Colon (tissue), 2 donors: ENCODE results near the gene SH3BGRL2.
"Not testable (repeated sequence)": the region's sequence is repeated elsewhere in the genome, so short reads cannot be mapped to it uniquely, and the experiment has no call there.

ENCODE experiments used
- FAIRE-seq: peaks from 2 replicates; lab custom pipeline; 2012; peaks lifted over from hg19 to GRCh38; lab: Jason Lieb, UNC
- donor health status: control.
- donor health status: control.

SH3BGRL2 gene

DNA sequence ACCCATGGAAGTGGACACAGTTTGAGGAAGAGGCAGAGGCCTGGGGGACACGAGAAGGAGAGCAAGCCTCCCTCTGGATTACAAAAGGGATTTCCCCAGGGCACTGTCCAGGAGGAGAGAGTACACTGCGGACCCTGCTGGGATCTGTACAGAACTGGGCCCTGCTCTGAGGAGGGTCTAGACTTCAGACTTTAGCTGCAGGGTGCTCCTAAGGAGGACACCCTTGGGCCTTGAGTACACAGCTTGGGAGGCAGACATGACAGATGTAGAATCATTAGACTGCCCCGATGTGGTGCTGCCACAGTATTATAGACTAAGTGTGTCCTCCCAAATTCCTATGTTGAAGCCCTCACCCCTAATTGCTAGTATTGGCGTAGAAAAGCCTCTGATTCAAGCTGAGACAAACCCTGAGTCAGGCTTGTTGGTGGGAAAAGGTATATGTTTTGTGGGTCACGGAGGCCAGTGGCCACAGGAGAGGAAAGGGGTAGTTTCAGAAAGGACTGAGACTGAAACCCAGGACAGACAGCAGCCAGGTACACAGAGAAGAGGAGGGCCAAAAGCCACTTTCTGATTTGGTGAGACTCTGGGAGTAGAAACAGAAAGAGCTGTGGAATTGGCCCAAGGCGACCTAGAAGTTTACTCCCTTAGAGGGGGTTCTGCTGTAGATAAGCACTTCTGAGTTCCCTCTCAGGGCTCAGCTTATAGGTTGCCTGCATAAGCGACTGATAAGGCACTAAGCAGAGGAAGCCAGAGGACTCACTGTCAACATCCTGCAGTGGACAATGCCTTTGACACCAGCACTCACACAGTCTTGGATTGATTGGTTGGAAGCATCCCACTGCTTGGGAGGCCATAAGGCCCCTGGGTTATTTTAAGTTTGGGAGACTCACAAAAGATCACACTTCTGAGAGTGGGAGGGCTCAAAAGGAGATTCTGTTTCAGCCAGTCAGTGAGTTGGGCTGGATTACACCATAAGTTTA is 16.5 kb upstream of the SH3BGRL2 start:
- no peak for FAIRE-seq

- no peak for FAIRE-seq
Measured at GRCh38 chr6:79617518-79617941, 13.6 kb upstream of the SH3BGRL2 start.

DNA sequence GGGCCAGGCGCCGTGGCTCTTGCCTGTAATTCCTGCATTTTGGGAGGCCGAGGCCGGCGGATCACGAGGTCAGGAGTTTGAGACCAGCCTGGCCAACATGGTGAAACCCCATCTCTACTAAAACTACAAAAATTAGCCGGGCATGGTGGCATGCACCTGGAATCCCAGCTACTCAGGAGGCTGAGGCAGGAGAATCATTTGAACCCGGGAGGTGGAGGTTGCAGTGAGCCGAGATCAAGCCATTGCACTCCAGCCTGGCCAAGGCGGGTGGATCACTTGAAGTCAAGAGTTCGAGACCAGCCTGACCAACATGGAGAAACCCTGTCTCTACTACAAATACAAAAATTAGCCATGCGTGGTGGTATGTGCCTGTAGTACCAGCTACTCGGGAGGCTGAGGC is 12.7 kb upstream of the SH3BGRL2 start:
- not testable (repeated sequence) for FAIRE-seq

GRCh38 chr6:79621579-79621978 is 9.6 kb upstream of the SH3BGRL2 start:
- no peak for FAIRE-seq

DNA sequence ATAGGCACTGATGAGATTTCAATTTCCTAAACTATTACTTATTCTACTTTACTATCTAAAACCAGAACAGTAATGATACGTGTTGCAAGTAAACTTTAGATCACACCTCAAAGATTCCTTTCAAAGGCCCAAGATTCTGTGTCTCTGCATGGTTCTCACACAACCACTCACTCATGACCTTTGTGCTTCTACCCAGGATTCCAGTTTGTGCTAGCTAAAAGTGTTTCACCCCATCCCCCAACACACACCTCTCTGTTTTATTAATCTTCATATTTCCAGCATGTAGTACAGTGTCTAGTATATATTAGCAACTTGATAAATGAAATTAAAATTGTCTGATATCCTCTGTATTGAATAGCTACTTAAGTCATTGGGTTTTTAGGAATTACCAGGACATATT is 8.8 kb upstream of the SH3BGRL2 start:
- FAIRE-seq, result no peak

GRCh38 chr6:79623106-79623505 is 8.0 kb upstream of the SH3BGRL2 start:
- no peak for FAIRE-seq

DNA sequence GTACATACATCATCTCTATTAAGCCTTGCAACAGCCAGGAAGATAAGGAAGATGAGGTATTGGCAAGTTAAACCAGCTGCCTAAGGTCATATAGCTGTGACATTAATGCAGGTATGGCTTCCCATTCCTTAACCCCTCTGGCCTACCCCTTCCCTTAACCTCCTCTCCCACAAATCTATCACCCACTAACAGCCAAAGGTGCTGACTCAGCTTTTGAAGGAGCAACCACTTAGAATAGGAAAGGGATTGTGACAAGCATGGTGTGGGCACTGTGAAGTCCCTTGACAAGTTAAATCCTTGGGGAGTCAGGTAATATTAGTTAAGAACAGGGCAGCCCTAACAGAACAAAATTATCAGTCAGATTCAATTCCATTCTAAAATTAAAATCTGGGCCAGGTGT is 5.4 kb upstream of the SH3BGRL2 start:
- FAIRE-seq, result no peak

DNA sequence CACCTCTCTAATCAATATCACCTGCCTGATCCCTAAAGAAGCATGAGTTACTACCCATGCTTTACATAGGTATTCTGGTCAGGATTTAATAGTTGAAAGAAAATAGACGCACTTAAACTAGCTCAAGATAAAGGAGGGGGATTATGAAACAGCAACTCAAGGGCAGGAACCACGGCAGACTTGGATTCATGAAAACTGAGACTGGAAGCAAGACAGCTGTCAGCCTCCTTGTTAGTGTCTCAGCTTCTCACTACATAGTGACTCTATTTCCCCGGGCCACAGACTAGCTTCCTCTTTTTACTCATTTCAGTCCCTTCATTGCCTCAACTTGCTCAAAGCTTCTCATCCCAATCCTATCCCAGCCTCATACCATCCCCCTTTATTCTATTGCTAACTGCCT is 4.3 kb upstream of the SH3BGRL2 start:
- no peak for FAIRE-seq

GRCh38 chr6:79627422-79627821 is 3.7 kb upstream of the SH3BGRL2 start:
- no peak for FAIRE-seq

DNA sequence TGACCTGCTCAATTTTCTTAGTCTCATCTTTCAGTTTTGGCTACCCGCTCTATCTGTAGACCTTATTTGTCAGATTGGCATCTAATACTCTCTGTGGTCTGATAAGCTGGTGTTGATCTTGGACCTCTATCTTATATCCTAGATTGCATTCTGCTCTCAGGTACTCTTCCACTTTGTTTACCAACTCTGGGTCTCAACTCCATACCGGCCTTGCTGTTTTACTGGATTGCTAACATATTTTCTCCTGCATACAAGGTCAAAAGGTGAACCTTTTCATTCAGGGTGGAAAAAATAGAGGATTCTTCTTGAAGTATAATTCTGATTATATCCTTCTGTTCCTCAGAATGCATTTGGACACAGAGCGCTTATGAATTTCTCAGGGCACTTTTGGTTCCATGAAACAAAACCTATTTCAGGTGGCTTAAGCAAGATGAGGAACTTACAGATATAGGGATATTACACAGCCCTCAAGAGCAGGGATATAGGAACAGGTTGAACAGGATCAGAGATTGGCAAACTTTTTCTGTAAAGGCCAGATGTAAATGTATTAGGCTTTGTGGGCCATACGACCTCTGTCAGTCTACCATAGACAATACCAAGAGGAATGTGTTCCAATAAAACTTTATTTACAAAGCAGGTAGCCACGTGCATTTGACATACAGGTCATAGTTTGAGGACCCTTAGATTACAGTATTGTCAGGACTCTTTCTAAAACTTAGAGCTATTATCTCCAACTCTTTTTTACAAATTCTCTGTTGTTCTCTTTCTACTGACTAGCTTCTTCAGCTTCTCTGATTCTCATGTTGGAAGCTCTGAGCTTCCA is 2.5 kb upstream of the SH3BGRL2 start:
- no peak for FAIRE-seq

- FAIRE-seq, result no peak
Measured at GRCh38 chr6:79630380-79630882, 698 bp upstream of the SH3BGRL2 start.

DNA sequence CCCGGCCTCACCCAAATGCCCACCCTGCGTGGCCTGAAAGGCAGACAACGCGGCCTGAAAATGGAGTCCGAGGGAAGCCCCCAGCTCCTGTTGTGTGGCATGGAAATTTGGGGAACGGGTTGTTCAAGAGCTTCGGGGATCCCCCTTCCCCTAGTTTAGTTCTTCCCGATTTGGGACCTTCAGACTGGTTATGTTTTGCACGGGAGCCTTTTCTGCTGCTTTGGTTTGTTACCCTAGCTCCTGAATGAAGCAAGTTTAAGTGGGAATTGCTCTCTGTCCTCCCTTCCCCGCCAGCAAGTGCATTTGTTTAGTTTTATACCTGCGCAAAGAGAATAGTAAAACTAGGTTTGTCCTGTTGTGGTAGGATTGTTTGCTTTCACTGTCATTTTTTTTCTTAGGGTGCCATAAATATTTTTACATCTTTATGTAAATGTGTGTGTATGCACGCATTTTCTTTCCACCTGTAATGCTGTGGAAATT is 604 bp downstream of the SH3BGRL2 start:
- peak; percentile 45 for FAIRE-seq

GRCh38 chr6:79632580-79632979 is 1.5 kb downstream of the SH3BGRL2 start:
- no peak for FAIRE-seq

DNA sequence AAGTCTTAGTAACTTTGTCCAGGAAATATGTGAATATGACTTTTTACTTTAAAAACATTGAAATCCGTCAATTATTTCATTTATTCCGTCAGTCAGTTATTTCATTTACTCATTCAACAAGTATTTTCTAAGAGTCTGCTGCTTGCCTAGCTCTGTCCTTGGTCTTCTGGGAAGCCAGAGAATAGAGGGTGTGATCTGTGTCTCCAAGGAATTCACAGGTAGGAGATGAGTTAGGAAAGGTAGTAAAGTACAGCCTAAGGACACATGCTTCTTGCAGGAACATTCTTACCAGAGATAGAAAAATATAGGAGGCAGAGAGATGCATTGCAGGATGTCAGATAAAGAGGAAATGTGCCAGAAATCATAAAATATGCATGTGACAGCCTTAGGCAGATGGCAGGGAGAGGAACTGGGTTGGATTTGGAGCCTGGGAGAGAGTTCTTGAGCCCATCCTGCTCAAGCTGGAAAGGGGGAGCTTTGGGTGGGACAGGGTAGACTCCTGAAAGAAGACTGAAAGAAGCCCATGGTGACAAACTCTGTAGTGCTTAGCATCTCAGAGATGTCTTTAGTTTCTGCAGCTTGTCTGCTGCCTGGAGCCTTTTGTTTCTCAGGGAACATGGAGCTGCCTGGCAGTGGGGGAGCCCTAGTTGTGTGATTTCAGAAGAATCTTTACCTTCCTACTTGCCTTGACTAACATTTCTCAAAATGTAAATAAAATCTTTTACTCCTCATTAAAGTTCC is 3.5 kb downstream of the SH3BGRL2 start:
- no peak for FAIRE-seq

- no peak for FAIRE-seq
Measured at GRCh38 chr6:79635232-79635543, 4.1 kb downstream of the SH3BGRL2 start.

DNA sequence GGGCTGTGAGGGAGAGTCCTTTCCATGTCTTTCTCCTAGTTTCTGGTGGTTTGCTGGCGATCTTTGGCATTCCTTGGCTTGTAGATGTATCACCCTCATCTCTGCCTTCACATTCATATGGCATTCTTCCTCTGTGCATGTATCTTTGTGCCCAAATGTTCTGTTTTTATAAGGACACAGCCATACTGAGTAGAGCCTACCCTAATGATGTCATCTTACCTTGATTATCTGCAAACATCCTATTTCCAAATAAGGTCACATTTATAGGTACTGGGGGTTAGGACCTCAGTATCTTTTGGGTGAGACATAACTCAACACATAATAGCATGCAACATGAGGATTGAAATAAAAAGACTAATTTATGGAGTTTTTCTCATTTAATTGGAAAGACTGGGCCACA is 5.5 kb downstream of the SH3BGRL2 start:
- FAIRE-seq, result no peak

DNA sequence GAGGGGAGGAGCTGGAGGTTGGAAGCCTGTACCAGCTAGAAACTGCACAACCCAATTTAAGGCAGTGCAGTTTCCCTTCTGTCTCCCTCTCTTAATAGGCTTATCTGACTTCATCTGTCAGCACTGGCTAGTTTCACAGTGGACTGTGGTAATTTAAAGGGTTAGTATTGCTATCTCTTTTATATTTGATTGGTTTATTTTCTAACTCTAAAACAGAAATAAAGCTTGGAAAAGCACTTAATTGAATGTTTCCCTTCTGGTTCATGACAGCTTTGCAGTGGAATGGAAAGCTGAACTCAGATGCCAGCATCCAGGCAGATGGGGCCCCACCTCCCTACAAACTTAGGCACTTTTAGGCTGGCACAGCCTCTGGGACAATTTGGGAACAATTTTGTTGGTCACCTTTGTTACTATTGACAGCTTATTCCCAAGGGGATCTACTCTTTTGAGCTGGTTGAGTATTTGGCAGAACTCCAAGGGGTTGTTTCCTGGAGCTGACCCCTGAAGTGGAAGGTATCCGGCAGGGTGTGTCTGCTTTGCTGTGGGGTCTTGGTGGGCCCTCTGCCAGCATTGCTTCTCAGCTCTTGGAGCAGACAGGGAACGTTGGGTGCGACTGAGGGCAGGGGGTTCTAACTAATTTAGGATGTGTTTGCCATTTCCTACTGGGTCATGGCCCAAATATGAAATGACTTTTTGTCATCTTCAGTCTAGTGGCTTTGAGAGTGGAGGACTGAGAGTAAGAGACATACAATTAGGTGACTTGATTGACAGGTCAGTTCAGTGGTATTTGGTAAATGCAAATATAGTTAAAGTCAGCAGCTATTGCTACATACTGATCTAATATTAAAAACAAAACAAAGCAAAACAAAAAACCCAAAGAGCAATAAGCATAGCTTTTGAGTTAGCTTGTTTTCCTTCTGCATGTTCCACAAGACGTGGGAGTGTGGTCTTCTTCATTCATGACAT is 9.3 kb downstream of the SH3BGRL2 start:
- no peak for FAIRE-seq

GRCh38 chr6:79646006-79646405 is 14.9 kb downstream of the SH3BGRL2 start:
- no peak for FAIRE-seq

- no peak for FAIRE-seq
Measured at GRCh38 chr6:79646561-79646960, 15.4 kb downstream of the SH3BGRL2 start.

DNA sequence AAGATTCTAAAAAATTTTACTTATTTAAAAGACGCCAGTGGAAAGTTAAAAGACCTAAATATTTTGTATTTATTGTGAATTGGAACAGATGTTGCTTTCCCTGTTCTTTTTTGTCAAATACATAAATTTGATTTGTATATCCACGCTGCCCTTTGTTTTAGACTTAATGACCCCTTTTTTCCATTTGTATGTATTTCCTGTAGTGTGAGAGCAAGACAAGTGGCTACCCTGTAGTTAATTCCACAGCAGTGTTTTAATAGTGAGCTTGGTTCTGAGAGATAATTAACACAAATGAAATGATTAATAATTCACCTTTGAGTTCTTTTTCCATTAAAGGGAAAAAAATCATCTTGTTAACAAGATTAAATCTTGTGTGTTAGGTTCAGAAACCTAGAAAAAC is 16.6 kb downstream of the SH3BGRL2 start:
- FAIRE-seq, result no peak

DNA sequence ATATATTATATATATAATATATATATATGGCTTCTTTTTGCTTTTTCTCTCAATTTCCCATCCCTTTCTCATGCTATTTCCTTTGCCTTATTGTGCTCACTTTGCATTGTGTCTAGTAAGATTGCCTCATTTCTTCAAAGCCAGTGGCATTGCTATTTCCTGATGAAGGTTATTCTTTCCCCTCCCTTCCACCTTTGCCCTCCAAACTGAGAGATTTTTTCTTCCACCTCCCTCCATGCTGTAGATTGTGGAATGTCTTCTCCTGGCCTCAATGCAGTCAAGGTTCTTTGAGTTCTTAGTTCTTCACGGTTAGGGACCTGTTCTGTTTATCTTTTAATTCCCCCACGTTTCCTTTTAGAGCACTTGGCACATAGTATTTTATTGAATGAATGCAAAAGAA is 17.2 kb downstream of the SH3BGRL2 start:
- no peak for FAIRE-seq
